GM19467 (cell line): ENCODE data around the gene SYPL1.
"Not testable (repeated sequence)": the region's sequence is repeated elsewhere in the genome, so short reads cannot be mapped to it uniquely, and the experiment has no call there.

Experiments
- ATAC-seq: cut with Tn5 transposase; IDR thresholded peaks from one replicate; pipeline ENCODE4 v1.9.1; 2021; ENCODE audit warnings: mild to moderate bottlenecking, moderate library complexity; ENCODE audit not compliant: unreplicated experiment

SYPL1 gene

DNA sequence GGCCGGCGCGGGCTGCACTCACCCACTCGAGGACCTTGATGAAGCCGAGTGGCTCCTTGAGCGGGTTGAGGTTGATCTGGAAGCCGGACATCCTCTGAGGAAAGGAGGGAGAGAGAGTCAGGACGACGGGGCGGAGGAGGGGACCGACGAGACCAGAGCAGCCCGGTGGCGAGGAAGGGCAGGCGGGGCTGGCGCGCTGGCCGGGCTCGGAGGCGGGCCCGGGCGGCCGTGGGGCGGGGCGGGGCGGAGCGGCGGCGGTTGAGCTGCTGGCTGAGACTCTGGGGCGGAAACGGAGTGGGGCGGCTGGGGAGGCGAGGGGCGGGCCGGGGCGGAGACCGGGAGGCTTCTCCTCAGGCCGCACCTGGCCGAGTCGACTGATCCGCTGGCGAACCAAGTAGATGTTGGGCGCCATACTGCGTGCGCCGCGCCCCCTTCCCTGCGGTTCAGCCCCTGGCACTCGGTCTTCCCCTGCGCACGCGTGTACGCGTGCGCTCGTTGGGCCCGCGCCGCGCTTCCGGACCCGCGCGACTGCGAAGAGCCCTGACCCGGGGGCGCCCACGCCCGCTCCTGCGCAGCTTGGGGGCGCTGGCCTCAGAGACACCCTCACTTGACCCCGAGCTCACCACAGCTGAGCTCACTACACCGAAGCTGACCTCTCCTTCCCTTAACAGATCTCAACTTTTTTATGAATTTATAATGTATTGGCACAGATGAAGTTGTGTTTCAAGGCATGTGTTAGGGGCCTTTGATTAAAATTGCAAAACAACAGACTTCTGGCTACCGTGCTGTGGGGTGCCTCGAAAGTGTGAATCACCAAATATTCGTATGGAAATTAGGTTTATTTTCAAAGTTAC lies at the start of gene SYPL1:
TSS of gene SYPL1 (minus strand) at position 195 of the 854 bp plus-strand sequence. CDS start at position 91, 104 bp downstream.
- ATAC-seq, result peak; percentile 74

DNA sequence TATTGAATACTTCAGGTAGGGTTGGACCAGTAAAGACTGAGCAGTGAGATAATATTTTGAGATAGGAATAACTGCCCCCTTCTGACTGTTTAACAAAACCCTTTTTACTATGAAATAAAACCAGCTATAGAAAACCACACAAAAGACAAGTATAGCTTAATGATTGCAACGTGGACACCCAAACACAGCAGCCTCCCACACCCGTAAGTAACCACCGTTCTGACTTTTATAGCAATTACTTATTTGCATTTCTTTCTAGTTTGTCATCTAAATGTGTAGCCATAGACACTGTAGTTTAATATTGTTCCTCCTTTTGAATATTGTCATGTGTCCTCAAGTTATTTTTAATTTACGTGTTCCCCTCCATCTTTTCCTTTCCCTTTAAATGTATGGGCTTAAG lies 42.9 kb upstream of the SYPL1 start:
- ATAC-seq, result no peak

DNA sequence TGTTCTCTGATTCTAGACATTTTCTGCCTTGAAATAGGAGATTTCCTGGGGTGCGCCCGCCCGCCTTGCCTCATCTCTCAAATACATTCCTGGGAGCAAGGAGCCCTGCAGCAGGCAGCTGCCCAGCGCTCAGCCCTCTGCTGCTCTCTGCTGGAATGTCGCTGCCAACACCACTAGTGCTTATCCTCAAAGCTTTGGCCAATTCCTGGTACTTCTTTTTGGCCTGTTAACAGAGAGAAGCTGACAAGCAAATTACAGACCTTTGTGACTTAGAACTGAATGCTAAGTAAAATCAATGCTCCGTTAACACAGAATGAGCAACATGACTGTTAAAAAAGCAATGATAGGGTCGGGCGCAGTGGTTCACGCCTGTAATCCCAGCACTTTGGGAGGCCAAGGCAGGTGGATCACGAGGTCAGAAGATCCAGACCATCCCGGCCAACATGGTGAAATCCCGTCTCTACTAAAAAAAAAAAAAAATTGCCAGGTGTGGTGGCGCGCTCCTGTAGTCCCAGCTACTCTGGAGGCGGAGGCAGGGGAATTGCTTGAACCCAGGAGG lies 41.9 kb upstream of the SYPL1 start:
- ATAC-seq, result no peak

DNA sequence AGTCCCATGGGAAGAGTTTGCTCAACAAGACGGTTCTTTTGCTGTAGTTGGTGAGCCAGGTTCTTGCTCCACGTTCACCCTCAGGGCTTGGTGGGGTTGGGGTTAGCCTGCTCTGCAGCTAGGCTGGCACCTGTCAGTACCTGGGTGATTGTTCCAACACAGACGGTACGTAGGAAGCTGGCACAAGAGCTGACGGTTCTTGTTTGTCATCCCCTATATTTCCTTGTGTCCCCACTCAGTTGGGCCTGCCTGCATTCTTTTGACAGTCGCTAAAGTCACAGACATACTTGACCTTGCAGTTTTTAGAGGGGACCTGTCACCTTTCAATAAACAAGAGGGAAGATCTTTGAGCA lies 40.2 kb upstream of the SYPL1 start:
- no peak for ATAC-seq

DNA sequence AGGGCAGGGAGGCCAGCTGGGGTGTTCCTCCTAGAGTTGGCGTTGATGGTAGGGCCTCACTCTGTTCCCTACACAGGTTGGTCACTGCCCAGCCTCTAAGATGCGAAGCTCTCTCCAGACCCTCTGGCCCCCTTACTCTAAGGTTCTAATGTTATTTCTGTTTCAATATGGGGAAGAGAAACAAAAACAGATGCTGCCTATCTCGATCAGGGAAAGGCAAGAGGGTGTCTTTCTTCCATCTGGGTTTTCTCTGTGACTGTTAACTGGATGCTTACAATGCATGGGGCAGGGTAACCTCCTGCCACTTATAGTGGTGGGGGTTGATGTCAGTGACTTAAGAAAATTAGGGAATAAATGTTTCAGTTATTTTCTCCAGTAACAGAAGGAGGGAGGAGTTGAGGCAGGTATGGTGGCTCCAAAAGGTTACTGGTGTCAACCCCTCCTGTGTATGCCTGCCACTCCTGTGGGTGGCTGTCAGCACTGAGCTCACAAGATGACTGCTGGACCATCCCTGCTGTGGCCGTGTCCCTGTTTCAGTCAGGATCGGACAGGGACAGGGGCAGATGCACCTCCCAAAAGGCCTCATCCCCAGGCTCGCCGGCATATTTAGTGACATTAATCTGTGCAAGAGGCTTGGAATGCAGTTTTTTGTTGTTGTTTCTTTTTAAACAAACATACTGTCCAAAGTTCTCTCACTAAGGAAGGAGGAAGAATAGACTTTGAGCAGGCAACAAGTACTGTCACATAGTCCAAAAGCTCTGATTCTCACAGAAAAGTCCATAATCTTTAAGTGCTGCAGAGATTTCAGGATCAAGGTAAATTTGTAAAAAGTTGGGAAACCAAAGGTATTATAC lies 39.6 kb upstream of the SYPL1 start:
- no peak for ATAC-seq

DNA sequence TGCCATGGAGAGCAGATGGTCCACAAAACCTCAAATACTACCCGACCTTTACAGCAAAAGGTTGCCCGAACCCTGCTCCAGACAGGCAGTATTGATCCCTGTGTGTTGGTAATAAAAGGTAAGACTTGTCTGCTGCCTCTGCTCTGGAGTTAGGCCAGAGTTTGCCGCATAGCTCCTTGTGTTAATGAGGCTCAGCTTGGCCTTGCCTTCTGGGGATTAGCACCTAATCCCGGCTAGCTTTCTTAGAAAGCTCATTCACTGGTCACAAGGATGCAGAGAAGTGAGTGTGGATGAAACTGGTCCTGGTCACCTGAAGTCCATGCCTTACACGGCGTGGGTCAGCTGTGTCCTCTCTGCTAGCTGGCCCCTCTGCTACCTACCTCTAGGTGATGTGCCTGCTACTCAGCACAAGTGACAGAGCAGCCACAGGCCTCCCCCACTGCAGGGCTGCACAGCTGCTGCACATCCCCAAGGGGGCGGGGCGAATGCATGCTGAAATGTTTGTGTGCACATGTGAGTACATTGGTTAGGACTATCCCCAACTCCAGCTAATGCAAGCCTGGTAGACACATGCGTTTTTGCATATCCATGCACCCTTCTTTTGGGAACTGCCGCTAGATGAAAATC lies 31.7 kb upstream of the SYPL1 start:
- no peak for ATAC-seq

DNA sequence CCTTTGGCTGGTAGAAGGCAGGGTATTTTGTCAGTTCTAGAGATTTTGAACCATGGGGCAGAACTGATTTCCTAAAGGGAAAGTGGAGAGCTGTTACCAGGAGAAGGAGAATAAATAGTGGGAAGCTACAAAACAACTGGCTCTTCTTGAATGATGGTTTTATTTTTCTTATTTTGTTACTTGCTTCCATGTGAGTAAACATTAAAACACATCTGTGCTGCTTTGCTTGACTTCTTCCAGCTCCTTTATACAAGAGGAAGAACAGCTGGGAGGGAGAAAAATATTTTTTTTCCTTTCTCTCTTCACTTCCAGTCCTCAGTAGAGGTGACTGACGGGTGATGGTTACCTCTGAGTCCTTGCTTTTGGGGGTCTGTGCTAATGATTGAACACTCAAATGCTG lies 30.0 kb upstream of the SYPL1 start:
- no peak for ATAC-seq

DNA sequence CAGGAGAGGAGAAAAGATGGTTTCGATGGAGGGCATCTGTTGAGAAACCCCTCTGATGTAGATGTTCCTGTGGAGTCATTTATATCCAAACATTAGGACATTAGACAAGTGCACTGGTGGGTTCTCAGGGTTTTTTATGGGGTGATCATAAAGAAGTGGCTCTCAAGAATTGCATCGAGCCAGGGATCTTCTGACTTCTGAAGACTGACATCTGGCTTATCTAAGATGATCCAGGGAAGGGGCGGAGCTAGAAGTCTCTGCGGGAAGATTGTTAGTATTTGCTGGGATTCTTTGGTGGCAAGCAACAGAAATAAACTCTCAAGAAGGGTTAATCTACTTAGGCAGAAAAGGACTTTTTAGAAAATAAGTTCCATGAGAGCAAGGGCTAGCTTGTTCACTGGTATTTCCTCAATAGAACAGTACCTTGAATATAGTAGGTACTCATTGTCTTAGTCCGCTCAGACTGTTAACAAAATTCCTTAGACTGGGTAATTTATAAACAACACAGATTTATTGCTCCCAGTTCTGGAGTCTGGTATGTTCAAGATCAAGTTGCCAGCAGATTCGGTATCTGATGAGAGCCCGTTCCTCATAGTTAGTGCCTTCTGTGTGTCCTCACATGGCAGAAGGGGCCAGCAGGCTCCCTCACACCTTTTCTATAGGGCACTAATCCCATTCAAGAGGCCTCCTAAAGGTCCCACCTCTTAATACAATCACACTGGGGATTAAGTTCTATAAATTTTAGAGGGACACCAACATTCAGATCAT lies 28.5 kb upstream of the SYPL1 start:
- no peak for ATAC-seq

DNA sequence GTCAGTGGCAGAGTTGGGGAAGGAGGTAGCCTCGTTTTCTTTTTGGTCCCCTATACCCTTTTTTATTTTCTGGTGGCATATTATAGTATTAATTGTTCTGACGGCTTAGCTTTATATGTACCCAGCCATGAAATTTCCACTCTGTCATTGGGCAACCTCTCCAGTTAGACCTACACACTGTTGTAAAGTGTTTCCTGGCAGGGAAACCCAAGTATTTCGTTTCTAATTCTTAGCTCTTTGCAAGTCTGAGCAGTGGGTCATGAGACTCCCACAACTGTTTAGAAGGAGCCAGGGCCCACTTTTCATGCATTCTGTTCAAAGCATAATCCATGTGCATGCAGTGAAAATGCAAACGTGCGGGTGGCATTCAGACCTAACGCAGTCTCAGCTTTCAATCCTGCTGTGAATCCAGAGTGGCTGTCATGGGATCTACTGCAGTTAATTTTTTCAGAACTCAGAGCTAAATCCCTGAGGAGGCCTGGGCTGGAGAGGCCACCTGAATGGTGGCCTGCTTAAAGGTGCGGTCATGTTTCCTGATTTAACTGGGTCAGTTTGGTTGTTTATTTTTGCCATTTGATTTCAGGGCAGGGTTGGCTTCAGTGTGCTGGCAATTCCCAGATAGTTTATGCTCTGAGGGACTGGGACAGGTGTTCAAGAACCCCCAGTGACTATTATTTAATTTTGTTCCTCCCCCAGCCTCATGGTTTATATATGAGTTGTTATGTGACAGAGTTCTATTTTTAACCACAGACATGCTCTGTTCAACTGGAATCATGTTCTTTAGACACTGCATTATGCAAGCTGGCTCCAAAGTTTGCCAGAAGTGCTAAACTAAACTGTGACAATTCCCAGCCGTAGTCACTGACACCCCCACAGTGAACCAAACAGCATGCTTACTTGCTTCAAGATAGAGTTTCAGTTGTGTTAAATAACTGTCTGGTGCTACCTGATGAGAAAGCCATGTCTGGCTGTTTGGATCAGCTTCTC lies 27.4 kb upstream of the SYPL1 start:
- no peak for ATAC-seq

DNA sequence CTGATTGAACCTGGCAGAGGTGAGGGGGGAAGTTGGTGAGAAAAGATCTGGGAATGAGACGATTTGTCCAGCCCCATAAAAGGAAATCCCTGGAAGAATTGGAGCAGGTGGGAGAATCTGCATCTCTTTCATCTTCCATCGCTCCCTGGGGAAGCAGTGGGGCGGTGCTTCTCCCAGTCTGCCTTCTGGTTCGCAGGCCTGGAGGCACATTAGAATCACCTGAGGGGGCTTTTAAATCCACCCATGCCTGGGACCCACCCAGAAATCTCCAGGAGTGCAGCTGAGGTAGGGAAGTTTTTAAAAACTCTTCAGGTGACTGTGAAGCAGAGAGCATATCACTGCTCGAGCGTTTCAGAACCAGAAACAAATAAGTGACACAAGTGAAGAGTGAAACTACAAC lies 26.7 kb upstream of the SYPL1 start:
- no peak for ATAC-seq

DNA sequence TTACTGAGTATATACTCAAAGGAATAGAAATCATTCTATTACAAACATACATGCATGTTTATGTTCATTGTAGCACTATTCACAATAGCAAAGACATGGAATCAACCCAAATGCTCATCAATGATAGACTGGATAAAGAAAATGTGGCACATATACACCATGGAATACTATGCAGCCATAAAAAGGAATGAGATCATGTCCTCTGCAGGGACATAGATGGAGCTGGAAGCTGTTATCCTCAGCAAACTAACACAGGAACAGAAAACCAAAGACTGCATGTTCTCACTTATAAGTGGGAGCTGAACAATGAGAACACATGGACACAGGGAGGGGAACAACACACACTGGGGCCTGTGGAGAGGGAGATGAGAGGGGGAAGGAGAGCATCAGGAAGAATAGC lies 26.1 kb upstream of the SYPL1 start:
- not testable (repeated sequence) for ATAC-seq

DNA sequence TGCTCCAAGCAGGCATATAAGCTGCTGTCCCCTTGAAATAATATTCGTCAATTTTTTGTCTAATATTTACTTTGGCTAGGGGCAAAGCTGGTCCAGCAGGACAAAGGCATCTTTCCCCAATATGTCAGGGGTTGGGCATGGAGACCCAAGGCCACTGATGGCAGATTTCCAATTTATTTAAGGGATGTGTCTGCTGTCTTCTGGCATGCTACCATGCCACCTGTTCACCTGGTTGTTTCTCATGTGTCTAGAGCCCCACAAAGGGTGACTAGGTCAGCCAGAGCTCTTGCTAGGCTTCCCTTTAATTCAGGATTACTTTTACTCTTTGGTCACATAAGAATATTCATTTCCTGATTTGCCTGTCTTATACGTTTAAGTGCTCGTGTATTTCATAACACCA lies 22.1 kb upstream of the SYPL1 start:
- no peak for ATAC-seq

DNA sequence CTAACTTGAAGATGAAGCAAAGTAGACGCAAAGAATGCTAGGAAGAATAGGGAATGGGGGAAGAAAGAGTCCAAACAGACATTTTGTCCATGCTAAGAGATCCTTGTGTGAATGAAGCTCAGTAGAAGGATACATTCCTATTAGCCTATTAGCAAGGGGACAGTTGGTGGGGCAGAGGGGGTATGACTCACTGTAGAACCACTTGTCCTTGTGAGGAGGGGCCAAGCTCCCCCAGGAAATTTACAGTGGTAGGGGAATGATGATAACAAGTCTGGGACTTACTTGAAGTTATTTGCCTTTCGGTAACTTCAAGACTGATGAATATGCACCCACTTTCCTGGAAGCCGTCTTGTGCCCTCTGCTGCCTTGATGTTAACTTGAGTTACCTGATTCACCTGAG lies 17.2 kb upstream of the SYPL1 start:
- ATAC-seq, result no peak

DNA sequence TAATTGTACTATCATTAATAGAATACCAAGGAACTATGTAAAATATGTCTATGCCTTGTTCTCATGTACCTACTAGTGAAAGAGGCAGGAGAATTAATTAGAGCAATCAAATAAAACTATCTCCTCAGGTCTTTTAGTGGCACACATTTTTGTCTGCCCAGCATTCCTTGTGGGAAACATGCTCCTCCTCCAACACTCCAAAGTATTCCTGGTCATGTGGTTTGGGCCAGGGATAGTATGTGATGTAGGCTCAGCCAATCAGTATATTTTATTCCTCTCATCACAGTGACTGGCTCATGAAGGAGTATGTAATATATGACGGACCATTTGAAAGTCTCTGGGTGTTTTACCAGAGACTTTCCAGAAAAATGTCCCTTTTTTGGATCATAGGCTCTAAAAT lies 16.7 kb upstream of the SYPL1 start:
- ATAC-seq, result no peak

DNA sequence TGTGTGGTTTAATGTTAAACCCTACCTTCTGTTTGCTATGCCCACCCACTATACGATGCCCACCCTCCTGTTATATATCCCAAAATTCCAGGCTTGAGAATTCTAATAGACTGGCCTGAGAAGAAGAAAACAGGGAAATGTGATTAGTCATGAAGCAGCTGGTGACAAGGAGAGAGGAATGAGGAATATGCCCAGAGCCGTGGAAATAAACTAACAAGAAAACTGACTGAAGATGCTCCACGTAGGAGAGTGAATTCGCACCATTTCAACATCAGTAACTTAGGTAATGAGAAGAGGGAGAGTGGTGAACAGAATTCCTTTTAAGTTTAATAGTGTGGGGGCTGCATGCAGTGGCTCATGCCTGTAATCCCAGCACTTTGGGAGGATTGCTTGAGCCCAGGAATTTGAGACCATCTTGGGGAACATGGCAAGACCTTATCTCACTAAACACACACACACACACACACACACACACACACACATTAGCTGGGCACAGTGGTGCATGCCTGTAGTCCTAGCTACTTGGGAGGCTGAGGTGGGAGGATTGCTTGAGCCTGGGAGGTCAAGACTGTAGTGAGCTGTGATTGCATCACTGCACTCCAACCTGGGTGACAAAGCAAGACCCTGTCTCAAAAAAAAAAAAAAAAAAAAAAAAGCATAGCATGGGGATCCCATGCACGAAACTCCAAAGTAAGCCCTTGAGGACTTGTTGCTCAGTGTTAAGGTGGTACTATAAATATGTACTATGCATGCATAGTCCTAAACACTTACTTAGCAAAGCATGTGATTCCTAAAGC lies 16.1 kb upstream of the SYPL1 start:
- no peak for ATAC-seq

DNA sequence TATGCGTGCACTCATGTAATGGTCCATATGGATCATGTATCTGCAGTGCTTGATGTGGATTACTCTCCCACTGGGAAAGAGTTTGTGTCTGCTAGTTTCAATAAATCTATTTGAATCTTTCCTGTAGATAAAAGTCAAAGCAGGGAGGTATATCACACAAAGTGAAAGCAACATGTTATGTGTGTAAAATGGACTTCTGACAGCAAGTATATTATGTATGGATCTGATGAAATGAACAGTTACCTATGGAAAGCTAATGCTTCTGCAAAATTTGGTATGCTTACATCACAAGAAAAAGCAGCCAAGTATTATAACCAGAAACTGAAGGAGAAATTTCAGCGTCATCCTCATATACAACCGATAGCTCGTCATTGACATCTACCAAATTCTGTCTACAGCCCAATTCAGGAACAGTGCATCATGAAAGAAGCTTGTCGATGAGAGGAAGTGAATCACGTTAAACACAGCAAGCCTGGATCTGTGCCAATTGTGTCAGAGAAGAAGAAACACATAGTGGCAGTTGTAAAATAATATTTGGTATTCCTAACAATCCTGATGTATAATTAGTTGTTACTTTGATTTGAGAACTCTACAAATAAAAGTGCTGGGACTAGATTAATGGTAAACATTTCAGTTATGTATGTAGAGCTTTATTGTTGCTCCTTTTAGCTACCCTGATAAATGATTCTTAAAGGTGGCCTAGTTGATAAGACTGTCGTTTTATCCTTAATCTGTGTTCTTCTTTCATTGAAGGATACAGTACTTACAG lies 14.2 kb upstream of the SYPL1 start:
- ATAC-seq, result no peak

DNA sequence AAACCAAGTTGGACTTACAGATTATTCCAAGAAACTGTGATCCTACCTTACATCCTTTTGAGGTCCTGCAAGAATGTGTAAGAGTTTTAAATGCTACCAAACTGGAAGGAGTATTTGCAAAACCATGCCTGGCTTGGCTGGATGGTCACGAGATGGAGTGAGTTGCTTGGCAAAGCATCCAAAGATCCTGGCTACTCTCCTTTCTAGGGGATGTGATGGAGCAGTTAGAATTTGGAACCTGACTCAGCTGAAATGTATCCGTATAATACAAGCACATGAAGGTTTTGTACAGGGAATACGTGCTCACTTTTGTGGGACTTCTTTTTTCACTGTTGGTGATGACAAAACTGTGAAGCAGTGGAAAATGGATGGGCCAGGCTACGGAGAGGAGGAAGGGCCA lies 13.3 kb upstream of the SYPL1 start:
- ATAC-seq, result no peak

DNA sequence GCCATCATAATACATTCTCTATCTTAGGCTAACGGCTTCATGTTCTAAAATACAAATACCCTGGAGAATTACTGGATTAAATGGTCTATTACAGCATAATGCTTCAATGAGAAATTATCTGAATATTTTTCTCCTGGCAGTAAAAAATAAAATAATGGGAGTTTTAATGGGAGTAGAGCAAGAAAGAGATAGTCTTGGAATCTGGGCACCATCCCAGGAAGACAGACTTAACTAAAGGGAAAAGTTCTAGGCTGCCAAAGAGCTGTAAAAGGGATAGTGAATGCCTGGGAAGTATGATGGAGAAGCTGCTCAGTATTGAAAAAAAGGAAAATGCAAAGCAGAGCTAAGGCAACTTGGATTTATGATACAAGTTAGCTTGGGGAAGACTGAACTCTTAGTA lies 12.1 kb upstream of the SYPL1 start:
- ATAC-seq, result no peak
